ENCODE data around the gene KDM4F. TPM values are rescaled to one million over a fixed set of nuclear protein-coding genes. Genes with fewer than 3 reads are reported as not detected.

Gene KDM4F
- total and polyA plus RNA-seq, 8 donors = not detected

DNA sequence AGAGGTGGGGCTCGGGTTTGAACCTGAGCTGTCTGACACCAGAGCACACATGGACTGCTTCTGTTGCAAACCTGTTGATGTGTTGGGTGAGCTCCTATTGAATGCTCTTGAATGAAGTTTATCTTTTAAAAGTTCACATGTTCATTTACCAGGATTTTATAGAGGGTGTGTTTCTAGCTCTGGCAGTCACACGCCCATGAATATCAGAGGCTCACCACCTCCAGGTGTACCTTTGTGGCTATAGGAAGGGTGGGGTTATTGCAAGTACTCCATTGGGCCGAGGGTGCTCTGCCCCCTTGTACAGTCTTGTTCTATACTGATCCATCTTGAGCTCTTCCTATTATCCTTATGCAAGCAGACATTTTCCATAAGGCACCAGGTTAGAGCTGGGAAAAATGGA is 49.6 kb downstream of the KDM4F start:
- Histone ChIP-seq H3K4me1 (no peaks in the 10 kb centered on the region), H3K27me3 (no peaks in the 10 kb centered on the region), H3K9me3 (no peaks in the 10 kb centered on the region), H3K4me3 (no peak overlapping the region), H3K27ac (no peak overlapping the region), H3K36me3 (no peaks in the 10 kb centered on the region)
- intact Hi-C loops (cut with DNase I) = no loop called here
- WGBS, 2 donors = 84 to 90% methylated on average over 3 of the region's 3 CpGs
- ATAC-seq (no peak), FAIRE-seq (no peak), DNase-seq (no peak)
- TF ChIP-seq, protein P1, sequence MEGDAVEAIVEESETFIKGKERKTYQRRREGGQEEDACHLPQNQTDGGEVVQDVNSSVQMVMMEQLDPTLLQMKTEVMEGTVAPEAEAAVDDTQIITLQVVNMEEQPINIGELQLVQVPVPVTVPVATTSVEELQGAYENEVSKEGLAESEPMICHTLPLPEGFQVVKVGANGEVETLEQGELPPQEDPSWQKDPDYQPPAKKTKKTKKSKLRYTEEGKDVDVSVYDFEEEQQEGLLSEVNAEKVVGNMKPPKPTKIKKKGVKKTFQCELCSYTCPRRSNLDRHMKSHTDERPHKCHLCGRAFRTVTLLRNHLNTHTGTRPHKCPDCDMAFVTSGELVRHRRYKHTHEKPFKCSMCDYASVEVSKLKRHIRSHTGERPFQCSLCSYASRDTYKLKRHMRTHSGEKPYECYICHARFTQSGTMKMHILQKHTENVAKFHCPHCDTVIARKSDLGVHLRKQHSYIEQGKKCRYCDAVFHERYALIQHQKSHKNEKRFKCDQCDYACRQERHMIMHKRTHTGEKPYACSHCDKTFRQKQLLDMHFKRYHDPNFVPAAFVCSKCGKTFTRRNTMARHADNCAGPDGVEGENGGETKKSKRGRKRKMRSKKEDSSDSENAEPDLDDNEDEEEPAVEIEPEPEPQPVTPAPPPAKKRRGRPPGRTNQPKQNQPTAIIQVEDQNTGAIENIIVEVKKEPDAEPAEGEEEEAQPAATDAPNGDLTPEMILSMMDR (IDR thresholded peaks at IDR 0.05) = no peak

DNA sequence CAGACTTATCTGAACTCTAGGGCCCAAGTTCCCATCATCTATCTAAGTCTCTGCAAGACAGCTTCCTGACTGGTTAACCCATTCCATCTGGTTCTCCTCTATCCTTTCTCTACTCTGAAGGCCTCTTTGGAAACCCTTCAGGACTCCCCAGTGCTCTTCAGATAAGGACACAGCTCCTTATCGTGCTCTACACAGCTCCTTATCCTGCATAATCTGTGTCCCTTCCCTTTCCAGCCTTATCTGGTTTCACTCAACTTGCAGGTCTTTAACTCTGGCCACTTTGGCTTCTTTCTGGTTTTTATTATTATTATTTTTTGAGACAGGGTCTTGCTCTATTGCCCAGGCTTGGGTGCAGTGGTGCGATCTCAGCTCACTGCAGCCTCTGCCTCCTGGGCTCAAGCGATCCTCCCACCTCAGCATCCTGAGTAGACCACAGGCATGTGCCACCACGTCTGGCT is 51.0 kb downstream of the KDM4F start:
- Histone ChIP-seq H3K27ac (no peak overlapping the region), H3K4me3 (no peak overlapping the region), H3K27me3 (no peaks in the 10 kb centered on the region), H3K36me3 (no peaks in the 10 kb centered on the region), H3K4me1 (no peaks in the 10 kb centered on the region), H3K9me3 (no peaks in the 10 kb centered on the region)
- DNase-seq (no peak), FAIRE-seq (no peak), ATAC-seq (no peak)
- intact Hi-C loops (cut with DNase I) = no loop called here
- TF ChIP-seq, protein P1 (IDR thresholded peaks at IDR 0.05) = no peak
- WGBS, 2 donors = 90 to 98% methylated on average over 4 of the region's 4 CpGs

Other genes with a start within 250 kb of the KDM4F start
- gene CWC15, start 75.9 kb upstream of the KDM4F start, total RNA-seq = 10 to 100 TPM; 21.2 to 34.1 (median 27.3) TPM
- 10 to 100 TPM; 52.5 to 53.5 TPM for gene CWC15, start 75.9 kb upstream of the KDM4F start, polyA plus RNA-seq
- under 1 TPM; 0.14 to 0.49 (median 0.28) TPM for gene KDM4D, start 75.7 kb upstream of the KDM4F start, total RNA-seq
- under 1 TPM; 0.15 to 0.33 TPM for gene KDM4D, start 75.7 kb upstream of the KDM4F start, polyA plus RNA-seq
- gene KDM4E, start 24.2 kb upstream of the KDM4F start, total RNA-seq = not detected
- not detected for gene KDM4E, start 24.2 kb upstream of the KDM4F start, polyA plus RNA-seq
- 10 to 100 TPM; 17.3 to 30.3 (median 25.0) TPM for gene SRSF8, start 17.5 kb downstream of the KDM4F start, total RNA-seq
- gene SRSF8, start 17.5 kb downstream of the KDM4F start, polyA plus RNA-seq = 10 to 100 TPM; 28.5 to 35.9 TPM
- gene ENDOD1, start 40.4 kb downstream of the KDM4F start, total RNA-seq = 1 to 10 TPM; 3.3 to 8.9 (median 5.1) TPM
- gene ENDOD1, start 40.4 kb downstream of the KDM4F start, polyA plus RNA-seq = 1 to 10 TPM; 2.0 to 5.8 TPM
- gene SESN3, start 181.8 kb downstream of the KDM4F start, total RNA-seq = 10 to 100 TPM in 3 of 6 donors, 1 to 10 TPM in 3; 3.3 to 26.8 (median 10.3) TPM
- 1 to 10 TPM; 1.6 to 3.4 TPM for gene SESN3, start 181.8 kb downstream of the KDM4F start, polyA plus RNA-seq

Measured in pancreas (tissue), 10 donors.